ENCODE measurements around the gene PKM.

DNA sequence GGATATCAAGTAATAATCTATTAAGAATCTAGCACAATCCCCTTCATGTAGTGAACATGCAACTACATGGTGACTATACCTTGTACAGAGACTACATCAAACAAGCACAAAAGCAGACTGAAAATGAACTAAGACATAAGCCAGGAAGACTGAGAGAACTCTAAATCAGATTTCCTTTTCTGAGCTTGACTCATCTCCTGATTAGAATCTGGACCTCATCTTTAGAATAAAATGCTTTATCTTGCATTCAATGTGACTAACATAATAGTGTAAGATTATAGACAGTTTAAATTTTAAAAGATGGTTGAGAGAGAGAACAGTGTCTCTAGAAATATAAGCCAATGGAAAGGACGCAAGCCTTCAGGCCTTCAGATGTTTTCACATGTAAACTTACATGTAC, 17.5 kb upstream of the PKM start:
- TF ChIP-seq CTCF (IDR thresholded peaks at IDR 0.05) = no peak
- no peak for TF ChIP-seq POLR2A (IDR thresholded peaks at IDR 0.05)
- TF ChIP-seq EP300 (IDR thresholded peaks at IDR 0.05) = no peak
- TF ChIP-seq POLR2AphosphoS5 (IDR thresholded peaks at IDR 0.05) = no peak

Data from gastroesophageal sphincter (tissue), 3 donors.